Inflammatory macrophage treated with lipopolysaccharide for 1 hour (primary cell): ENCODE data around the gene SWAP70.
A peak's percentile ranks its signal among the peaks of the same experiment; 100 is the strongest.

Experiments used
- DNase-seq, 2 donors: peaks; one replicate each; pipeline ENCODE4 v3.0.0-alpha.2; 2020 to 2022

Gene SWAP70

GRCh38 chr11:9780929-9781328 lies 117.1 kb downstream of the SWAP70 start:
- DNase-seq, result no peak

GRCh38 chr11:9783986-9784385 lies 120.1 kb downstream of the SWAP70 start:
- DNase-seq, result no peak

GRCh38 chr11:9784602-9785315 lies 120.9 kb downstream of the SWAP70 start:
- DNase-seq, result no peak

DNA sequence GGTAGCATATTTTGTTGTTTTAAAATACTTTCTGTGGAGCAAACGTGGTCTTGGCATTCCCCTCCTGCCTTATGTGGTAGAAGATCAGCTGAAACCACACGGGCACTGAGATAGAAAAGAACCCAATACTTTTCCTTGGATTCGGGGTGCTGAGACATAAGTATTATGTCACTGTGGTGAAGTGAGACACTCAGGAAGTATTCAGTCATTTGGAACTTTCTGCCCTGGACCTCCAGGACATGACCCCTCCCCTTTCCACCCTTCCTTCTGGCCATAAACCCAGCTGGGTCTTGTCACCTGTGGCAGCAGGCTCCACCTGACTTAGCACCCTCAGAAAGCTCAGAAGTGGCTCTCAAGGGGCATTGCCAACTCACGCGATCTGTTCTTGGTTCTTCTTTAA lies 123.4 kb downstream of the SWAP70 start:
- DNase-seq, result no peak

- peak; percentile 46 to 69 for DNase-seq
Observed at GRCh38 chr11:9787981-9788521, 124.2 kb downstream of the SWAP70 start.

DNA sequence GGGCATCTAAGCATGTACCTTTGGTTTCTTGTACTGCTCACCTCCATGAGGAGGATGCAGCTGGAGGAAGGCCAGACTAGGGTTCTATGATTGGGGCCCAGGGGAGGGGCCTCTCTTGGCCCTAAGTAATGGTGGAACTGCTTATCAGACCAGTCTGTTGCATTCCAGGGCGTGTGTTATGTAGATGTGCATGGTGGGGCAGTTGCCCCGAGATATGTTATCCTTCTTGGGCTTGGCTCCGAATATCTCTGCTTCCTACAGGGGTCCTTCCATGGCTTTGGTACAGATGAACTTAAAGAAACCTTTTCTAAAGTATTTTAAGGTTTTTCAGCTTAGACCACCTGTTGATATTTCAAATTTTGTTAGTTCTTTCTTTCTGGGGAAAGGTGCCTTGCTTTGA lies 126.0 kb downstream of the SWAP70 start:
- no peak for DNase-seq

- no peak for DNase-seq
Observed at GRCh38 chr11:9790703-9791102, 126.8 kb downstream of the SWAP70 start.

DNA sequence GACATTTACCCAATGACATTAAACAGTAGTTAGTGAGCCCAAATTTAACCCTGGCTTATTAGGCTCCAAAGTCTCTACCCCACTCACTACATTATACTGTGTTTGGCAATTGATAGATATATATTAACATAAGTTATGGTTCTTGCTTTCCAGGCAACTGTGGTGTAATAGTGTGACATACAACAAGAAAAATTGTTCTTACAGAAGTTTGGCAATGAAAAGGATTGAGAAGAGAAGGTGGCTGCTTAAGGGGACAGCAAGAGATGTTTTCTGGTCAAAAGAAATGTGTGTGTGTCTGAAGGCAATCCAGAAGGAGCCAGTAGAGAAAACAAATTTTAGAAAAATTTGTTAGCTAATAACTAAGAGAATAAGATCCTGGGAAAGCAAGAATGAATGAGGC lies 132.4 kb downstream of the SWAP70 start:
- no peak for DNase-seq

GRCh38 chr11:9796854-9797253 lies 133.0 kb downstream of the SWAP70 start:
- DNase-seq, result no peak

- no peak for DNase-seq
Observed at GRCh38 chr11:9797300-9797699, 133.4 kb downstream of the SWAP70 start.

- no peak for DNase-seq
Observed at GRCh38 chr11:9799886-9800285, 136.0 kb downstream of the SWAP70 start.

- no peak for DNase-seq
Observed at GRCh38 chr11:9802291-9802861, 138.5 kb downstream of the SWAP70 start.
